HepG2 (cell line): ENCODE data around the gene NFATC3. TPM values are rescaled to one million over a fixed set of nuclear protein-coding genes. Genes with fewer than 3 reads are reported as not detected.

Experiments used
- AKNA ChIP-seq: sonication (generic); formaldehyde crosslinking; IDR thresholded peaks from 2 replicates; pipeline ENCODE4 v1.4.0; 2020; ENCODE audit warnings: missing genetic modification reagents, borderline replicate concordance
- BORCS8-MEF2B ChIP-seq: sonication (generic); formaldehyde crosslinking; IDR thresholded peaks from 2 replicates; pipeline ENCODE4 v1.8.0; 2022; ENCODE audit warnings: mild to moderate bottlenecking, missing genetic modification reagents
- IRF2 ChIP-seq: IDR thresholded peaks from 2 replicates; pipeline ENCODE4 v1.6.1; 2018; ENCODE audit warnings: missing genetic modification reagents, missing compliant biosample characterization
- MAFK ChIP-seq, 2 experiments: IDR thresholded peaks in 1 of 2; conservative IDR thresholded peaks in 1 of 2; 2 replicates each; pipeline ENCODE4 v1.6.1; 2011; ENCODE audit warnings: improper control_type of control experiment in 2 of 2, low read length in 2 of 2
- MED13 ChIP-seq: sonication (generic); formaldehyde crosslinking; IDR thresholded peaks from 2 replicates; pipeline ENCODE4 v1.5.0; 2020; ENCODE audit warnings: missing genetic modification reagents
- SOX6 ChIP-seq, 2 experiments: fragments of 450-650 bp in 1 of 2; sonication (generic) in 1 of 2; formaldehyde crosslinking in 1 of 2; IDR thresholded peaks; 2 replicates each; pipeline versions ENCODE4 v1.4.0 to v1.6.1; 2017 to 2020; ENCODE audit warnings: antibody characterized with exemption in 1 of 2, mild to moderate bottlenecking in 1 of 2, missing genetic modification reagents in 1 of 2
- ZNF264 ChIP-seq: sonication (generic); formaldehyde crosslinking; IDR thresholded peaks from 2 replicates; pipeline ENCODE4 v1.4.0; 2020; ENCODE audit warnings: missing genetic modification reagents
- ZNF468 ChIP-seq: sonication (generic); formaldehyde crosslinking; IDR thresholded peaks from 2 replicates; pipeline ENCODE4 v1.8.0; 2022; ENCODE audit warnings: mild to moderate bottlenecking, moderate library complexity, missing genetic modification reagents
- ZNF546 ChIP-seq: sonication (generic); formaldehyde crosslinking; conservative IDR thresholded peaks from 2 replicates; pipeline ENCODE4 v1.8.1; 2023; ENCODE audit warnings: mild to moderate bottlenecking, missing genetic modification reagents
- ZNF576 ChIP-seq: sonication (generic); formaldehyde crosslinking; IDR thresholded peaks from 2 replicates; pipeline ENCODE4 v1.4.0; 2020; ENCODE audit warnings: mild to moderate bottlenecking, missing genetic modification reagents
- ZNF724P ChIP-seq: sonication (generic); formaldehyde crosslinking; IDR thresholded peaks from 2 replicates; pipeline ENCODE4 v1.8.0; 2022; ENCODE audit warnings: missing genetic modification reagents, borderline replicate concordance
- polyA plus RNA-seq, 8 experiments: library from polyadenylated mRNA; depleted of rRNA in 3 of 8; stranded (reverse) in 7 of 8; unstranded in 1 of 8; fragments of >200 nt; fragmentation: Illumina TruSeq in 4 of 8; extraction: Trizol in 4 of 8; gene quantifications; 2 replicates each; pipeline versions ENCODE4 v1.2.1 to v1.2.3, GENCODE V29; 2011 to 2016; ENCODE audit warnings: low read depth in 4 of 8, missing spikeins in 1 of 8, mixed read lengths in 1 of 8; ENCODE audit not compliant: insufficient read depth in 1 of 8
- total RNA-seq, 5 experiments: library from RNA; depleted of rRNA; stranded (reverse); fragments of >200 nt; fragmentation: Illumina TruSeq; extraction: Trizol; gene quantifications; 2 replicates each; pipeline ENCODE4 v1.2.3, GENCODE V29; 2016; ENCODE audit warnings: low read depth in 1 of 5
- TF ChIP-seq, protein P1 (sequence below): sonication (generic); formaldehyde crosslinking; IDR thresholded peaks from 2 replicates; pipeline ENCODE4 v1.4.0; 2020; ENCODE audit warnings: missing genetic modification reagents
- TF ChIP-seq, protein P2 (sequence below): IDR thresholded peaks from 2 replicates; pipeline ENCODE4 v1.6.1; 2016; ENCODE audit warnings: low read depth

NFATC3 gene
- total and polyA plus RNA-seq, 2 of the 13 experiments (the other 11 are each of a cell fraction or from before 2014, with no cell fraction given): 52.6 to 62.7 TPM

DNA sequence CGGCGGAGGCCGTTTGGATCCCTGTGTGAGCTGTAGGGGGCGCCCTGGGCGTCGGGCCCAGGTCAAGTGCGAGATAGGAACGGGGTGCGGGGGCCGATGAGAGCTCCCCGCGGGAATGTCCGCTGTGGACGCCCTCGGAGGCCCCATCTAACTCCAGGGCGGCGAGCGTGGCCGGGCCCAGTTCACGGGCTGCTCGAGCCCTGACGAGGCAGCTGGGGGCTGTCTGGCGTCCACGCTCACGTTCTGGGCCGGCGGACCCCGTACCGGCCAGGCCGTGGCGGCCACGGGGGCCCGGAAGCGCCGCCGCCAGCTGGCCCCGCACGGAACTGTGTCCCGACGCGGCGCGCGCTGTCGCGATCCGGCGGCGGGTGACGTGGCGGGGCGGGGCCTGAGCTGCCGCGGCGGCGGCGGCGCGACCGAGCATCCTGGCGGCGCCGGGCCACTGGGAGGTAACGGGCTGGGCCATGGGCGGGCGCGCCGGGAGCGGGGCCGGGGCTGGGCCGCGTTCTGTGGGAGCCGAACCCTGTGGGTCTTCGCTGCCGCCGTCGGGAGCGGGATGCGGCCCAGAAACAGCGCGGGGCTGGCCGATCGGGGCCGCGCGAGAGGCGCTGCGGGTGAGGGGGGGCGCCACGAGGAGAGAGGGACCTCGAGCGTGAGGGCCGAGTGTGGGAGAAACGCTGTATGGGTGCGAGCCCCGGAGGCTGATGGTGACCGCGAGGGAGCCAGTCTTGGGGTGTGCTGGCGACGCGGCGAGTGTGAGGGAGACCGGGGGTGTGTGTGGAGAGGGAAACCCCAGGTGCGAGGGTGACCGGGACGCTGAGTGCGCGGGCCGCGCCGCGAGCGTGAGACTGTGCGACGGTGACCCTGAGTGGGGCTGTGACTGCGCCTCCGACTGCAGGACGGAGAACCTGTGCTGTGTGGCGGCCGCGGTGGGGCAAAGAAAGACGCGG lies 179.2 kb downstream of the NFATC3 start, which contains the start of gene SLC7A6 (continued):
- TF ChIP-seq MAFK (conservative IDR thresholded peaks at IDR 0.05 in 1 of 2, IDR thresholded peaks at IDR 0.05 in 1 of 2; ENCODE audit: low read length in 2 of 2) (no peak), ZNF724P (CRISPR knock-in tag) (peak; percentile 73; the same call in 1 of the 2 replicates), BORCS8-MEF2B (CRISPR knock-in tag) (peak; percentile 73), SOX6 (IDR thresholded peaks at IDR 0.05) (no peak), SOX6 (CRISPR knock-in tag; IDR thresholded peaks at IDR 0.05) (peak; percentile 53), ZNF546 (peak; percentile 70; the same call in 1 of the 2 replicates), MED13 (no peak), IRF2 (CRISPR knock-in tag) (peak; percentile 39; the same call in 1 of the 2 replicates), ZNF264 (CRISPR knock-in tag) (no peak), AKNA (CRISPR knock-in tag) (no peak), ZNF576 (CRISPR knock-in tag) (0 out of 2 replicates have a peak, but pooled peaks have one; percentile 77), ZNF468 (CRISPR knock-in tag) (peak; percentile 95)
- TF ChIP-seq, protein P1, sequence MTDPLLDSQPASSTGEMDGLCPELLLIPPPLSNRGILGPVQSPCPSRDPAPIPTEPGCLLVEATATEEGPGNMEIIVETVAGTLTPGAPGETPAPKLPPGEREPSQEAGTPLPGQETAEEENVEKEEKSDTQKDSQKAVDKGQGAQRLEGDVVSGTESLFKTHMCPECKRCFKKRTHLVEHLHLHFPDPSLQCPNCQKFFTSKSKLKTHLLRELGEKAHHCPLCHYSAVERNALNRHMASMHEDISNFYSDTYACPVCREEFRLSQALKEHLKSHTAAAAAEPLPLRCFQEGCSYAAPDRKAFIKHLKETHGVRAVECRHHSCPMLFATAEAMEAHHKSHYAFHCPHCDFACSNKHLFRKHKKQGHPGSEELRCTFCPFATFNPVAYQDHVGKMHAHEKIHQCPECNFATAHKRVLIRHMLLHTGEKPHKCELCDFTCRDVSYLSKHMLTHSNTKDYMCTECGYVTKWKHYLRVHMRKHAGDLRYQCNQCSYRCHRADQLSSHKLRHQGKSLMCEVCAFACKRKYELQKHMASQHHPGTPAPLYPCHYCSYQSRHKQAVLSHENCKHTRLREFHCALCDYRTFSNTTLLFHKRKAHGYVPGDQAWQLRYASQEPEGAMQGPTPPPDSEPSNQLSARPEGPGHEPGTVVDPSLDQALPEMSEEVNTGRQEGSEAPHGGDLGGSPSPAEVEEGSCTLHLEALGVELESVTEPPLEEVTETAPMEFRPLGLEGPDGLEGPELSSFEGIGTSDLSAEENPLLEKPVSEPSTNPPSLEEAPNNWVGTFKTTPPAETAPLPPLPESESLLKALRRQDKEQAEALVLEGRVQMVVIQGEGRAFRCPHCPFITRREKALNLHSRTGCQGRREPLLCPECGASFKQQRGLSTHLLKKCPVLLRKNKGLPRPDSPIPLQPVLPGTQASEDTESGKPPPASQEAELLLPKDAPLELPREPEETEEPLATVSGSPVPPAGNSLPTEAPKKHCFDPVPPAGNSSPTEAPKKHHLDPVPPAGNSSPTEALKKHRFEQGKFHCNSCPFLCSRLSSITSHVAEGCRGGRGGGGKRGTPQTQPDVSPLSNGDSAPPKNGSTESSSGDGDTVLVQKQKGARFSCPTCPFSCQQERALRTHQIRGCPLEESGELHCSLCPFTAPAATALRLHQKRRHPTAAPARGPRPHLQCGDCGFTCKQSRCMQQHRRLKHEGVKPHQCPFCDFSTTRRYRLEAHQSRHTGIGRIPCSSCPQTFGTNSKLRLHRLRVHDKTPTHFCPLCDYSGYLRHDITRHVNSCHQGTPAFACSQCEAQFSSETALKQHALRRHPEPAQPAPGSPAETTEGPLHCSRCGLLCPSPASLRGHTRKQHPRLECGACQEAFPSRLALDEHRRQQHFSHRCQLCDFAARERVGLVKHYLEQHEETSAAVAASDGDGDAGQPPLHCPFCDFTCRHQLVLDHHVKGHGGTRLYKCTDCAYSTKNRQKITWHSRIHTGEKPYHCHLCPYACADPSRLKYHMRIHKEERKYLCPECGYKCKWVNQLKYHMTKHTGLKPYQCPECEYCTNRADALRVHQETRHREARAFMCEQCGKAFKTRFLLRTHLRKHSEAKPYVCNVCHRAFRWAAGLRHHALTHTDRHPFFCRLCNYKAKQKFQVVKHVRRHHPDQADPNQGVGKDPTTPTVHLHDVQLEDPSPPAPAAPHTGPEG (CRISPR knock-in tag): no peak; the same call in 1 of the 2 replicates
- TF ChIP-seq, protein P2, sequence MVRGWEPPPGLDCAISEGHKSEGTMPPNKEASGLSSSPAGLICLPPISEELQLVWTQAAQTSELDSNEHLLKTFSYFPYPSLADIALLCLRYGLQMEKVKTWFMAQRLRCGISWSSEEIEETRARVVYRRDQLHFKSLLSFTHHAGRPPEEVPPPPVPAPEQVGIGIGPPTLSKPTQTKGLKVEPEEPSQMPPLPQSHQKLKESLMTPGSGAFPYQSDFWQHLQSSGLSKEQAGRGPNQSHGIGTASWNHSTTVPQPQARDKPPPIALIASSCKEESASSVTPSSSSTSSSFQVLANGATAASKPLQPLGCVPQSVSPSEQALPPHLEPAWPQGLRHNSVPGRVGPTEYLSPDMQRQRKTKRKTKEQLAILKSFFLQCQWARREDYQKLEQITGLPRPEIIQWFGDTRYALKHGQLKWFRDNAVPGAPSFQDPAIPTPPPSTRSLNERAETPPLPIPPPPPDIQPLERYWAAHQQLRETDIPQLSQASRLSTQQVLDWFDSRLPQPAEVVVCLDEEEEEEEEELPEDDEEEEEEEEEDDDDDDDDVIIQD (CRISPR knock-in tag): no peak; the same call in 1 of the 2 replicates
